ENCODE results near the gene SLC26A11.

GRCh38 chr17:80227156-80227555 lies 6.9 kb downstream of the SLC26A11 start:
- TF ChIP-seq POLR2A (IDR thresholded peaks at IDR 0.05), result no peak
- TF ChIP-seq, protein P1, sequence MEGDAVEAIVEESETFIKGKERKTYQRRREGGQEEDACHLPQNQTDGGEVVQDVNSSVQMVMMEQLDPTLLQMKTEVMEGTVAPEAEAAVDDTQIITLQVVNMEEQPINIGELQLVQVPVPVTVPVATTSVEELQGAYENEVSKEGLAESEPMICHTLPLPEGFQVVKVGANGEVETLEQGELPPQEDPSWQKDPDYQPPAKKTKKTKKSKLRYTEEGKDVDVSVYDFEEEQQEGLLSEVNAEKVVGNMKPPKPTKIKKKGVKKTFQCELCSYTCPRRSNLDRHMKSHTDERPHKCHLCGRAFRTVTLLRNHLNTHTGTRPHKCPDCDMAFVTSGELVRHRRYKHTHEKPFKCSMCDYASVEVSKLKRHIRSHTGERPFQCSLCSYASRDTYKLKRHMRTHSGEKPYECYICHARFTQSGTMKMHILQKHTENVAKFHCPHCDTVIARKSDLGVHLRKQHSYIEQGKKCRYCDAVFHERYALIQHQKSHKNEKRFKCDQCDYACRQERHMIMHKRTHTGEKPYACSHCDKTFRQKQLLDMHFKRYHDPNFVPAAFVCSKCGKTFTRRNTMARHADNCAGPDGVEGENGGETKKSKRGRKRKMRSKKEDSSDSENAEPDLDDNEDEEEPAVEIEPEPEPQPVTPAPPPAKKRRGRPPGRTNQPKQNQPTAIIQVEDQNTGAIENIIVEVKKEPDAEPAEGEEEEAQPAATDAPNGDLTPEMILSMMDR (IDR thresholded peaks at IDR 0.05), result no peak

Measured in transverse colon (tissue), 3 donors.